Urothelium cell line (cell line): ENCODE measurements around the gene SELENOO.

Source experiments
- DNase-seq: peaks from one replicate; pipeline ENCODE4 v3.0.0; 2011; ENCODE audit warnings: low spot score, mixed read lengths
- FAIRE-seq: peaks from 2 replicates; lab custom pipeline; 2011; peaks lifted over from hg19 to GRCh38; lab: Jason Lieb, UNC

Gene SELENOO

DNA sequence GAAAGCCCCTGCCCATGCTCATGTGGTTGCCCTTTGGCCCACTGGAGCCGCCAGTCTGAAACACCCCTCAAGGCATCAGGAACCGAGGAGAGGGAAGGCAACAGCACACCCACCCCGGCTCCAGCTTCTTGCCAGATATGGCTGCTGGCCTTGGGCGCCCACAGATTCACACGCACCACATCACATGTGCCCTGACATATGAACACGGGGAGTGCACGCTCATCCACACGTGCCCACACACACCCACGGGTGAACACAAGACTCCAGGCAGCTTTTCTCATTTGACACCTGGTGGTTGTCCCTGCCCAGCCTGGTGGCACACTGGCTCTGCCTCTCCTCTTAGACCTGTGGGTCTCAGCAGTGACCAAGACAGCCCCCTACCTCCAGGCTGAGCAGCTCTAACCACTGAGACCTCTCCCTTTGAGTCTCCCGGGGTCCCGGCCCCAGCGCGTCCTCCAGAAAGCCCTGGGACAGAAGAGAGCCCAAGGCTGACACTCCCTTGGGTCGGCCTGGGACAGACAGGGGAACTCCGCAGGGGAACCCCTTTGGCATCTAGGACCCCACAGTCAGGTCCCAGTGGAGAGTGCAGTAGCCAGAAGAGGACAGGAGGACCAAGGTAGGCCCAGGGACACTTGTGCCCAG, 63.4 kb downstream of the SELENOO start:
- FAIRE-seq (no peak), DNase-seq (no peak)

DNA sequence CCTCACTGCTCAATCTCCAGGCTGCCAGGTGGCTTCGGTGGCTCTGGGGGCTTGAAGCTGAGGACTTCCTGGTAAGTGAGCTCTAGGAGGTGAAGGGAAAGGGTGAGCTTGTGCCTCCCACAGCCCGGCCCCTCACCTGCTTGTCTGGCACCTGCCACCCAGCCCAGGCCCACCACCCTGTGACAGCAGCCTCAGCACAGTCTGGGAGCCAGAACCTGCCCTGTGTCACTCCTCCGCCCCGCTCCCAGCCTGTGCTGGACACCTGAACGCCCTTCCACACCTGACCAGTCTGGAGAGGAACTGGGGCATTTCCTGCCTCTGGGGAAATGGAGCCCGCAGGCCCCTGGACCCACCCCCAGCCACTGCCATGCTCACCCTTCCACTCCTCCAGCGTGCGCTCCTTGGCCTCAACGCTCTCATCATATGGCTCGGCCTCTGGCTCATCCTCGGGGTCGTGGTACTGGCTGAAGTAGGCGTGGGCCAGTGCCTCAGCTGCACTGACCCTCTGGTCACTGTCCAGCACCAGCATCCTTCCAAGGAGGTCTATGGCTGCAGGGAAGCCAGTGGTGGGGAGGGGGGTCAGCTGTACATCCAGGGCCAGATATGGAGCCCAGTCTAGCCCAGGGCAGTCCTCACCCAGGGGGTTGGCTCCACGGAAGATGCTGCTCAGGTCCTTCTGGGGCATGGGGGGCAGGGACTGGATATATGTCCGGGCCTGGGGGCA, 64.3 kb downstream of the SELENOO start:
- no peak for FAIRE-seq
- DNase-seq = no peak

DNA sequence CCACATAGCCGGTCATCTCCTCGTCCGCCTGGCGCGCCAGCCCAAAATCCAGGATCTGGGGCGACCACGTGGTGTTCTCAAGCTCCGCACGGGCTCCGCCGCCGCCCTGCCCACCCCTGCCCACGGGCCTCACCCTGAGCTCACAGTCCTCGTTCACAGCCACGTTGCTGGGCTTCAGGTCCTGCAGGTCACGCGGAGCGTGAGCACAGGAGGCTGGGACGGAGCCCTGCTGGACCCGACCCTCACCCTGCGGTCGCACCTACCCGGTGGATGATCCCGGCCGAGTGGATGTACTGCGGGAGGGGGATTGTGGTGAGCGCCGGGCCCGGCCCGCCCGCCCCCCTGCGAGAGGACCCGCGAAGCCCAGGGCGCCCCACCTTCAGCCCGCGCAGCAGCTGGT, 66.2 kb downstream of the SELENOO start:
- no peak for FAIRE-seq

More for the DNA sequence above, 66.2 kb downstream of the SELENOO start:
- DNase-seq = no peak
